Suprapubic skin (tissue), 4 donors: Measurements from ENCODE around the gene GFOD1. TPM values are rescaled to one million over a fixed set of nuclear protein-coding genes. Genes with fewer than 3 reads are reported as not detected.
"Not testable (repeated sequence)": the region's sequence is repeated elsewhere in the genome, so short reads cannot be mapped to it uniquely, and the experiment has no call there.

Experiments
- DNase-seq, 2 donors: peaks; one replicate each; pipeline ENCODE4 v3.0.0-alpha.2; 2019; ENCODE audit warnings: low spot score in 2 of 2
- H3K27ac ChIP-seq: fragments of 200-600 bp; sonication (generic); one replicate; pipeline ENCODE4 v1.5.1; 2019
- H3K27me3 ChIP-seq: fragments of 200-600 bp; sonication (generic); one replicate; pipeline ENCODE4 v1.5.1; 2019
- H3K36me3 ChIP-seq: fragments of 200-600 bp; sonication (generic); one replicate; pipeline ENCODE4 v1.5.1; 2019
- H3K4me1 ChIP-seq: fragments of 200-600 bp; sonication (generic); one replicate; pipeline ENCODE4 v1.5.1; 2019
- H3K4me3 ChIP-seq: fragments of 200-600 bp; sonication (generic); one replicate; pipeline ENCODE4 v1.5.1; 2019; ENCODE audit warnings: mild to moderate bottlenecking
- H3K9me3 ChIP-seq: fragments of 200-600 bp; sonication (generic); one replicate; pipeline ENCODE4 v1.5.1; 2019
- CTCF ChIP-seq, 2 donors: fragments of 200-600 bp in 1 of 2; fragments of 450-650 bp in 1 of 2; sonication (generic) in 1 of 2; IDR thresholded peaks; one replicate each; pipeline ENCODE4 v1.5.1; 2016 to 2019; ENCODE audit warnings: antibody characterized with exemption in 2 of 2, mild to moderate bottlenecking in 1 of 2, moderate library complexity in 1 of 2
- EP300 ChIP-seq: sonication (generic); formaldehyde crosslinking; IDR thresholded peaks from one replicate; pipeline ENCODE4 v1.6.1; 2017; ENCODE audit warnings: antibody characterized with exemption
- POLR2A ChIP-seq, 2 donors: fragments of 450-650 bp; IDR thresholded peaks; one replicate each; pipeline ENCODE4 v1.6.1; 2017; ENCODE audit warnings: antibody characterized with exemption in 2 of 2, mild to moderate bottlenecking in 2 of 2, moderate library complexity in 2 of 2
- POLR2AphosphoS5 ChIP-seq, 3 donors: sonication (generic); formaldehyde crosslinking; IDR thresholded peaks; one replicate each; pipeline ENCODE4 v1.6.1; 2017; ENCODE audit warnings: antibody characterized with exemption in 3 of 3
- WGBS: methylation state at CpG from one replicate; pipeline ENCODE4 v1.1.5; 2018; 5-methylcytosine and 5-hydroxymethylcytosine counted together
- total RNA-seq, 4 donors: library from RNA; depleted of rRNA; stranded (reverse); fragments of >200 nt; gene quantifications; one replicate each; pipeline ENCODE4 v1.1.0, GENCODE V29; 2016

GFOD1 gene
- total RNA-seq, 4 donors from 2014 or later = 7.5 to 15.2 (median 13.7) TPM

DNA sequence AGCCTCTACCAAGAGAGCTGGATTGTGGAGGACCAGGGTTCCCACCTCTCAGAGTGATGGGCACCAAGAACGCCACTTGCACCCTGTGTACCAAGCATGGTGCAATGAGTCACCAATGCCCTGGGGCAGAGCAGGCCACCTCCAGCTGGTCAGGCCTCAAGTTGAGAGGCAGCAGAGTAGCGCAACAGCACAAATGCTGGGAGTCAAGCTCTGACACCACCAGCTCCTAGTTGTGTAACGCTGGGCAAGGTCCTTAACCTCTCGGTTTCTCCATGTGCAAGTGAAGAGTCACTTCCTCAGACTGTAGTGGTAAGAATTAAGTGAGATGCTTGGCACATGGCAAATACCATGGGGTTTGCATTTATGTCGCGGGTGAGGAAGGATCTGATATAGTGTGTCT is 25.6 kb downstream of the GFOD1 start:
- no peak for TF ChIP-seq EP300
- TF ChIP-seq CTCF (IDR thresholded peaks at IDR 0.05) = no peak
- TF ChIP-seq POLR2A (IDR thresholded peaks at IDR 0.05) = no peak
- TF ChIP-seq POLR2AphosphoS5 (IDR thresholded peaks at IDR 0.05) = no peak
- H3K27me3 ChIP-seq = no peaks in the 10 kb centered on the region
- DNase-seq = no peak
- 66% methylated on average over 4 of the region's 6 CpGs for WGBS
- H3K4me1 ChIP-seq = peaks cover 23% of the 10 kb centered on the region
- H3K9me3 ChIP-seq = no peaks in the 10 kb centered on the region
- H3K4me3 ChIP-seq = no peak overlapping the region
- no peak overlapping the region for H3K27ac ChIP-seq
- H3K36me3 ChIP-seq = no peaks in the 10 kb centered on the region

GRCh38 chr6:13461307-13461706 is 26.1 kb downstream of the GFOD1 start:
- no peaks in the 10 kb centered on the region for H3K9me3 ChIP-seq
- H3K4me3 ChIP-seq = no peak overlapping the region
- DNase-seq = no peak
- H3K27me3 ChIP-seq = no peaks in the 10 kb centered on the region
- no peaks in the 10 kb centered on the region for H3K36me3 ChIP-seq
- H3K27ac ChIP-seq = no peak overlapping the region
- TF ChIP-seq EP300 (no peak), POLR2A (IDR thresholded peaks at IDR 0.05) (no peak), POLR2AphosphoS5 (IDR thresholded peaks at IDR 0.05) (no peak), CTCF (IDR thresholded peaks at IDR 0.05) (no peak)
- peaks cover 18% of the 10 kb centered on the region for H3K4me1 ChIP-seq
- 93% methylated on average over 4 of the region's 4 CpGs for WGBS

DNA sequence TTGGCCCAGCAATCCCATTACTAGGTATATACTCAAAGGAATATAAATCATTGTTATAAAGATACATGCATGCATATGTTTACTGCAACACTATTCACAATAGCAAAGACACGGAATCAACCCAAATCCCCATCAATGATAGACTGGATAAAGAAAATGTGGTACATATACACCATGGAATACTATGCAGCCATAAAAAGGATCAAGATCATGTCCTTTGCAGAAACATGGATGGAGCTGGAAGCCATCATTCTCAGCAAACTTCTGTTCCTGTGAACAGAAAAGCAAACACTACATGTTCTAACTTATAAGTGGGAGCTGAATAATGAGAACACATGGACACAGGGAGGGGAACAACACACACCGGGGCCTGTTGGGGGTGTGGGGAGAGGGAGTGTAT is 27.1 kb downstream of the GFOD1 start:
- not testable (repeated sequence) for H3K4me3 ChIP-seq, H3K27me3 ChIP-seq, H3K9me3 ChIP-seq, H3K27ac ChIP-seq, H3K36me3 ChIP-seq, DNase-seq
- 50% methylated on average over 2 of the region's 2 CpGs for WGBS
- H3K4me1 ChIP-seq = peaks cover 20% of the 10 kb centered on the region

- no peak for DNase-seq
- Histone ChIP-seq H3K9me3 (no peaks in the 10 kb centered on the region), H3K27ac (no peak overlapping the region), H3K27me3 (no peaks in the 10 kb centered on the region), H3K4me3 (no peak overlapping the region), H3K4me1 (peaks cover 29% of the 10 kb centered on the region), H3K36me3 (no peaks in the 10 kb centered on the region)
- TF ChIP-seq POLR2A (IDR thresholded peaks at IDR 0.05) = no peak
- no peak for TF ChIP-seq POLR2AphosphoS5 (IDR thresholded peaks at IDR 0.05)
- TF ChIP-seq EP300 = no peak
- TF ChIP-seq CTCF (IDR thresholded peaks at IDR 0.05) = no peak
- WGBS = 49% methylated on average over 7 of the region's 7 CpGs
Observed at GRCh38 chr6:13457577-13457976, 29.8 kb downstream of the GFOD1 start.

GRCh38 chr6:13455552-13455966 is 31.8 kb downstream of the GFOD1 start:
- 48% methylated on average over 5 of the region's 5 CpGs for WGBS
- no peak for DNase-seq
- no peaks in the 10 kb centered on the region for H3K9me3 ChIP-seq
- no peaks in the 10 kb centered on the region for H3K27me3 ChIP-seq
- H3K4me3 ChIP-seq = no peak overlapping the region
- H3K36me3 ChIP-seq = peaks cover 4% of the 10 kb centered on the region
- no peak for TF ChIP-seq POLR2A (IDR thresholded peaks at IDR 0.05)
- TF ChIP-seq POLR2AphosphoS5 (IDR thresholded peaks at IDR 0.05) = no peak
- TF ChIP-seq EP300 = no peak
- no peak for TF ChIP-seq CTCF (IDR thresholded peaks at IDR 0.05)
- no peak overlapping the region for H3K27ac ChIP-seq
- H3K4me1 ChIP-seq = peaks cover 23% of the 10 kb centered on the region
